Heart left ventricle (tissue), 16 donors: ENCODE data around the gene PRPF6. TPM values are rescaled to one million over a fixed set of nuclear protein-coding genes. Genes with fewer than 3 reads are reported as not detected.
A peak's percentile ranks its signal among the peaks of the same experiment; 100 is the strongest.

Experiments used
- ATAC-seq, 4 donors: fragments of 200-7000 bp; cut with Tn5 transposase; one replicate each; pipeline ENCODE4 v1.9.1; 2020 to 2022; ENCODE audit warnings: moderate library complexity in 4 of 4, mild to moderate bottlenecking in 3 of 4, moderate number of reproducible peaks in 1 of 4
- DNase-seq, 5 donors: peaks; one replicate each; pipeline ENCODE4 v3.0.0-alpha.2; 2020
- H3K27ac ChIP-seq, 12 donors: fragments of 200-600 bp; sonication (generic) in 4 of 12; one replicate each; pipeline versions ENCODE4 v1.5.0 to v1.8.0; 2016 to 2022; ENCODE audit warnings: mild to moderate bottlenecking in 2 of 12
- H3K27me3 ChIP-seq, 9 donors: fragments of 200-600 bp; sonication (generic) in 2 of 9; one replicate each; pipeline versions ENCODE4 v1.5.1 to v1.8.0; 2016 to 2022; ENCODE audit warnings: mild to moderate bottlenecking in 3 of 9
- H3K36me3 ChIP-seq, 9 donors: fragments of 200-600 bp; sonication (generic) in 2 of 9; one replicate each; pipeline versions ENCODE4 v1.5.0 to v1.8.0; 2018 to 2022; ENCODE audit warnings: mild to moderate bottlenecking in 2 of 9
- H3K4me1 ChIP-seq, 12 donors: fragments of 200-600 bp; sonication (generic) in 4 of 12; one replicate each; pipeline versions ENCODE4 v1.5.0 to v1.8.0; 2016 to 2022; ENCODE audit warnings: mild to moderate bottlenecking in 3 of 12
- H3K4me3 ChIP-seq, 12 donors: fragments of 200-600 bp; sonication (generic) in 4 of 12; one replicate each; pipeline versions ENCODE4 v1.5.0 to v1.8.0; 2017 to 2022; ENCODE audit warnings: mild to moderate bottlenecking in 9 of 12, moderate library complexity in 4 of 12
- H3K9me3 ChIP-seq, 12 donors: fragments of 200-600 bp; sonication (generic) in 4 of 12; one replicate each; pipeline versions ENCODE4 v1.5.0 to v1.8.0; 2016 to 2022; ENCODE audit warnings: mild to moderate bottlenecking in 1 of 12
- CTCF ChIP-seq, 12 donors: fragments of 200-600 bp; sonication (generic) in 4 of 12; IDR thresholded peaks; one replicate each; pipeline versions ENCODE4 v1.5.0 to v1.8.0; 2018 to 2022; ENCODE audit warnings: antibody characterized with exemption in 12 of 12, mild to moderate bottlenecking in 5 of 12
- POLR2A ChIP-seq, 2 donors: fragments of 450-650 bp; IDR thresholded peaks; one replicate each; pipeline ENCODE4 v1.6.1; 2017; ENCODE audit warnings: antibody characterized with exemption in 2 of 2, mild to moderate bottlenecking in 2 of 2, moderate library complexity in 2 of 2
- WGBS, 4 donors: extraction: QIAGEN DNeasy Blood & Tissue Kit in 2 of 4; methylation state at CpG; one replicate each; pipeline versions ENCODE4 v1.1.5 to v1.1.7; 2013 to 2018; 5-methylcytosine and 5-hydroxymethylcytosine counted together
- intact Hi-C, 10 donors: fragments of 100-400 bp; cut with DNase I; formaldehyde crosslinking; loops; one replicate each; pipeline versions ENCODE4 v1.11.1 to v1.14.2; 2022
- polyA plus RNA-seq, 2 donors: library from polyadenylated mRNA; stranded (reverse); fragments of 200-250 nt; gene quantifications; one replicate each; pipeline ENCODE4 v1.2.3, GENCODE V29; 2013
- total RNA-seq, 9 donors: library from RNA; depleted of rRNA in 2 of 9; stranded (reverse); fragments of >200 nt in 2 of 9; fragmentation: NEBNext Ultra II Directional in 3 of 9; extraction: Animal tissue kit (Norgen Biotek cat#: 25700) in 3 of 9; gene quantifications; one replicate each; pipeline versions ENCODE4 v1.1.0 to v1.2.4, GENCODE V29; 2016 to 2023
- donor health status: ischemic (EF 13 %, LVEDD 7.1; RV severe dilation, severe dysfunction).
- donor health status: healthy with polysubstance abuse.
- donor health status: DM: no; HTN: yes; CAD: no.
- donor health status: DM: no; HTN: no; CAD: no.
- donor health status: ischemic (EF 25% LVEDD 6.9; RV normal size, moderate dysfunction).
- donor health status: ischemic (EF 25% LVEDD 5.7; RV mildly dilated, moderate dysfunction).
- donor health status: healthy.
- donor health status: DM: yes; HTN: yes; CAD: no.
- donor health status: ischemic (EF 35%, LVEDD 5.7; RV mildly dilated, moderate dysfunction).
- donor health status: nonischemic (EF 11% LVEDD 7.7; RV severe dilation, severe dysfunction).
- donor health status: DM: yes; HTN: yes; CAD: no.
- donor health status: PGD.
- donor health status: ischemic (EF 29% LVEDD 5.4; RV normal size, mild dysfunction).
- donor health status: nonischemic (EF 23%, LVEDD 6.1; RV moderate dilation, normal function).

PRPF6 gene
- total and polyA plus RNA-seq, 11 donors = 31.0 to 62.6 (median 47.6) TPM

- Histone ChIP-seq H3K4me3 (no peak within 1 kb of the TSS), H3K27ac (peak within 1 kb of the TSS in 1 of 12 donors; percentile 55), H3K36me3 (peaks cover 0 to 41% (median 31%) of the 10 kb centered on the region in 9 donors), H3K4me1 (peaks cover 2 to 58% (median 27%) of the 10 kb centered on the region in 12 donors), H3K27me3 (peaks cover 0 to 47% (median 30%) of the 10 kb centered on the region in 9 donors), H3K9me3 (no peaks in the 10 kb centered on the region)
- DNase-seq (no peak), ATAC-seq (no peak)
- TF ChIP-seq POLR2A (IDR thresholded peaks at IDR 0.05) = no peak
- no peak for TF ChIP-seq CTCF (IDR thresholded peaks at IDR 0.05)
- intact Hi-C loops = loop anchor here in 8 of 10 donors (5.0 to 10.0 kb wide), 4 partner anchors 51 to 86 kb away; partner anchors contain the start of gene PRPF6 (in 4 of the 8)
- 60 to 84% (median 83%) methylated on average over 5 to 10 of the region's 10 CpGs for WGBS, 4 donors
Measured at GRCh38 chr20:64035933-64036345, 55.0 kb downstream of the PRPF6 start, which contains the start of gene C20orf204. Gene C20orf204 (plus strand): TSS chr20:64036182. CDS start chr20:64036324, 142 bp downstream.

DNA sequence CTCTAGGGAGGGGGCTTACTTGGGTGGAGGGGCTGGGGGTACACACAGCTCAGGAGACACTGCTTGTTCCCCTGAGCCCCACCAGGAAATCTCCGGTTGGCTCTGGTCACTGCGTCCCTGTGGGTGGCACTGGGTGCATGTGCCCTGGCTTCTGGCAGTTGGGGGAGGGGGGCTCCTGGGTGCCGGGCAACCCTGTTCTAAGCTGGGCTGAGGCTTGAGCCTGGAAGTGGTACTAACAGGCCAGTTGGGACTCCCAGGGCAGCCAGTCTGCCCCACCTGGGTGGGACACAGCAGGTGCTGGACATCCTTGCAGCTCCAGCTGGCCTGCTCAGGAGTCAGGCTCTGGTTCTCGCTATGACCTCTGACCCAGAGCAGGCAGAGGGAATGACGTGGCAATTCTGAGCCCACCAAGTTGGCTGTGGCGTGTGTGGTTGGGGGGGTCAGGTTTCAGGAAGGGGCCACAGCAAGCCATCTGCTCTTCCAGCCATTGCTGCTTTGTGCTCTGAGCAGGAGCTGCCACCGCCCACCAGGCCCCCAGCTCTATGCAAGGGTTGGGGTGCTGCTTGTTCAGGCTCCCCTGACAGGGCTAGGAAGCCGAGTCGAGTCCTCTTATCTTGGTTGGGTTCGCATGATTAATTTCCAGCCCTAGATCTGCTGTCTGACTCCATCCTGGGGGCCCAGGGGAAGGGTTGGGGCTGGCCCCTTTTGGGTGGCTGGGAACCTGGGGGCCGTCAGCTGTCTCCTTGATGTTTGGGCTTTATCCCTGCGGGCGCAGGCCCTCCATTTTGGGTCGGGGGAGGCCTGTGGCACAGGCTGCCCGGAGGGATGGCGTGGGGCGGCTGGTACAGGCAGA is 55.6 kb downstream of the PRPF6 start:
- Histone ChIP-seq H3K9me3 (no peaks in the 10 kb centered on the region), H3K36me3 (peaks cover 0 to 37% (median 25%) of the 10 kb centered on the region in 9 donors), H3K27ac (peak overlapping the region in 1 of 12 donors; percentile 55), H3K4me1 (peaks cover 8 to 64% (median 31%) of the 10 kb centered on the region in 12 donors), H3K4me3 (no peak overlapping the region), H3K27me3 (peaks cover 0 to 54% (median 35%) of the 10 kb centered on the region in 9 donors)
- ATAC-seq (no peak), DNase-seq (peak in 1 of 5 donors; percentile 8)
- intact Hi-C loops = loop anchor here in 8 of 10 donors (5.0 to 10.0 kb wide), 4 partner anchors 52 to 86 kb away; partner anchors contain the start of gene PRPF6 (in 4 of the 8)
- WGBS, 4 donors = 72 to 83% (median 76%) methylated on average over 12 to 17 of the region's 17 CpGs
- TF ChIP-seq CTCF (IDR thresholded peaks at IDR 0.05) (no peak), POLR2A (IDR thresholded peaks at IDR 0.05) (no peak)

DNA sequence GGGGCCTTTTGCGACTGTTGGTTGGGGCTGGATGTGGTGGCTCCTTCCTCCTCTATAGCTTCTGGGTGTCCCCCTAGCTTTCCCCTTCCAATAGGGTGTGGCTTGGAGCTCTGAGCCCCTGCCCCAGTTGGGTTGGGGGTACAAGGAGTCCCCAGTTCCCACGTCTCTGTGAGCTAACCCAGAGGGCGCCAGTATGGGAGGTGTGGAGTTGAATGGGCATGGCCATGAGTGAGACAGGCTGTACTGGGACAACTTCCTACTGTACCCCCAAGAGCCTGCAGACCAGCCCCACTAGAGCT is 56.2 kb downstream of the PRPF6 start:
- peaks cover 8 to 70% (median 34%) of the 10 kb centered on the region in 12 donors for H3K4me1 ChIP-seq
- intact Hi-C loops = loop anchor here in 8 of 10 donors (5.0 to 10.0 kb wide), 4 partner anchors 52 to 85 kb away; partner anchors contain the start of gene PRPF6 (in 4 of the 8)
- 71 to 80% (median 76%) methylated on average over 3 of the region's 3 CpGs for WGBS, 4 donors
- peaks cover 0 to 31% (median 19%) of the 10 kb centered on the region in 9 donors for H3K36me3 ChIP-seq
- no peak overlapping the region for H3K27ac ChIP-seq
- ATAC-seq (no peak), DNase-seq (no peak)
- H3K9me3 ChIP-seq = no peaks in the 10 kb centered on the region
- no peak overlapping the region for H3K4me3 ChIP-seq
- TF ChIP-seq POLR2A (IDR thresholded peaks at IDR 0.05) (no peak), CTCF (IDR thresholded peaks at IDR 0.05) (no peak)
- H3K27me3 ChIP-seq = peaks cover 0 to 60% (median 41%) of the 10 kb centered on the region in 9 donors
